K562 (cell line): Measurements from ENCODE around the gene NTSR1. TPM values are rescaled to one million over a fixed set of nuclear protein-coding genes. Genes with fewer than 3 reads are reported as not detected.

Experiments
- ARID1B ChIP-seq: fragments of 450-650 bp; IDR thresholded peaks from 2 replicates; pipeline ENCODE4 v1.6.1; 2016; ENCODE audit warnings: antibody characterized with exemption, mild to moderate bottlenecking, inconsistent platforms
- BRF1 ChIP-seq: IDR thresholded peaks from 3 replicates; pipeline ENCODE4 v1.6.1; 2011; ENCODE audit warnings: borderline replicate concordance, mild to moderate bottlenecking; ENCODE audit not compliant: insufficient read length; ENCODE audit errors: extremely low read depth
- BRF2 ChIP-seq: IDR thresholded peaks from 3 replicates; pipeline ENCODE4 v1.6.1; 2011; ENCODE audit warnings: borderline replicate concordance, mild to moderate bottlenecking; ENCODE audit not compliant: insufficient read length, insufficient read depth
- C11orf30 ChIP-seq: fragments of 450-650 bp; IDR thresholded peaks from 2 replicates; pipeline ENCODE4 v1.6.1; 2016; ENCODE audit warnings: low read depth, mild to moderate bottlenecking
- CBX2 ChIP-seq: fragments of 200-600 bp; sonication (generic); IDR thresholded peaks from one replicate; pipeline ENCODE4 v1.6.1; 2012; ENCODE audit warnings: mild to moderate bottlenecking, low read length, inconsistent platforms; ENCODE audit not compliant: insufficient read depth, poor library complexity, severe bottlenecking
- CC2D1A ChIP-seq: fragments of 450-650 bp; IDR thresholded peaks from 2 replicates; pipeline ENCODE4 v1.6.1; 2017; ENCODE audit warnings: mild to moderate bottlenecking
- DMBX1 ChIP-seq: fragments of 250-450 bp; sonication (Bioruptor Pico); IDR thresholded peaks from 2 replicates; pipeline ENCODE4 v1.8.0; 2022; ENCODE audit warnings: inconsistent platforms, mild to moderate bottlenecking, moderate library complexity, borderline replicate concordance
- FOXP1 ChIP-seq: sonication (generic); formaldehyde crosslinking; IDR thresholded peaks from 2 replicates; pipeline ENCODE4 v1.8.0; 2022; ENCODE audit warnings: mild to moderate bottlenecking, missing genetic modification reagents
- HINFP ChIP-seq: fragments of 450-650 bp; conservative IDR thresholded peaks from 2 replicates; pipeline ENCODE4 v1.6.1; 2016; ENCODE audit warnings: missing genetic modification characterization, low read depth, mild to moderate bottlenecking, control low read depth, missing compliant biosample characterization
- KDM1A ChIP-seq, 2 experiments: fragments of 450-650 bp; IDR thresholded peaks; 2 replicates each; pipeline ENCODE4 v1.6.1; 2016; ENCODE audit warnings: mild to moderate bottlenecking in 2 of 2
- KDM2B ChIP-seq: fragments of 250-450 bp; sonication (Bioruptor Pico); IDR thresholded peaks from 2 replicates; pipeline ENCODE4 v1.8.0; 2021; ENCODE audit warnings: mild to moderate bottlenecking, moderate library complexity
- KLF1 ChIP-seq: fragments of 450-650 bp; IDR thresholded peaks from 2 replicates; pipeline ENCODE4 v1.6.1; 2016; ENCODE audit warnings: missing genetic modification characterization, missing compliant biosample characterization
- MAFK ChIP-seq: IDR thresholded peaks from 2 replicates; pipeline ENCODE4 v1.6.1; 2011; ENCODE audit warnings: low read length, improper control_type of control experiment
- RBM14 ChIP-seq: fragments of 200-400 bp; formaldehyde crosslinking; IDR thresholded peaks from 2 replicates; pipeline ENCODE4 v1.6.1; 2018; ENCODE audit warnings: low read depth, mild to moderate bottlenecking, low read length, moderate library complexity, borderline replicate concordance; ENCODE audit not compliant: insufficient read depth
- RBM34 ChIP-seq: fragments of 200-400 bp; formaldehyde crosslinking; IDR thresholded peaks from 2 replicates; pipeline ENCODE4 v1.6.1; 2018; ENCODE audit warnings: low read length, borderline replicate concordance; ENCODE audit not compliant: insufficient read depth
- SETDB1 ChIP-seq: IDR thresholded peaks from one replicate; pipeline ENCODE4 v1.6.1; 2012; ENCODE audit warnings: low read length, control low read depth, inconsistent platforms
- SMARCA5 ChIP-seq: fragments of 450-650 bp; IDR thresholded peaks from 2 replicates; pipeline ENCODE4 v1.6.1; 2016
- SNIP1 ChIP-seq: fragments of 450-650 bp; IDR thresholded peaks from 2 replicates; pipeline ENCODE4 v1.7.1; 2017; ENCODE audit warnings: low read depth, mild to moderate bottlenecking
- TBL1XR1 ChIP-seq, 2 experiments: IDR thresholded peaks; 2 replicates each; pipeline ENCODE4 v1.6.1; 2012; ENCODE audit warnings: improper control_type of control experiment in 2 of 2, low read length in 2 of 2, mild to moderate bottlenecking in 1 of 2
- TOE1 ChIP-seq, 2 experiments: fragments of 450-650 bp in 1 of 2; sonication (generic) in 1 of 2; formaldehyde crosslinking in 1 of 2; IDR thresholded peaks; 2 replicates each; pipeline versions ENCODE4 v1.7.1 to v1.8.0; 2016 to 2022; ENCODE audit warnings: borderline replicate concordance in 2 of 2, mild to moderate bottlenecking in 2 of 2, antibody characterized with exemption in 1 of 2, inconsistent platforms in 1 of 2, low read depth in 1 of 2, missing genetic modification reagents in 1 of 2, moderate library complexity in 1 of 2
- TSC22D4 ChIP-seq: fragments of 450-650 bp; IDR thresholded peaks from 2 replicates; pipeline ENCODE4 v1.6.1; 2016; ENCODE audit warnings: missing genetic modification characterization, missing biosample characterization, control low read depth
- ZBTB1 ChIP-seq: sonication (generic); formaldehyde crosslinking; IDR thresholded peaks from 2 replicates; pipeline ENCODE4 v1.8.1; 2023; ENCODE audit warnings: missing genetic modification reagents, low read depth, mild to moderate bottlenecking, borderline replicate concordance
- ZKSCAN1 ChIP-seq: fragments of 150-350 bp; IDR thresholded peaks from 2 replicates; pipeline ENCODE4 v1.6.1; 2016; ENCODE audit warnings: low read depth, low read length
- ZNF280B ChIP-seq: fragments of 250-450 bp; sonication (Bioruptor Pico); IDR thresholded peaks from 2 replicates; pipeline ENCODE4 v1.5.1; 2021; ENCODE audit warnings: mild to moderate bottlenecking
- ZNF561 ChIP-seq: fragments of 450-650 bp; formaldehyde crosslinking; conservative IDR thresholded peaks from 2 replicates; pipeline ENCODE4 v1.4.0; 2020; ENCODE audit warnings: mild to moderate bottlenecking, moderate library complexity
- ZNF766 ChIP-seq: fragments of 200-800 bp; sonication (Bioruptor generic); conservative IDR thresholded peaks from 2 replicates; pipeline ENCODE4 v1.6.1; 2016; ENCODE audit warnings: missing genetic modification characterization, missing compliant biosample characterization
- polyA plus RNA-seq, 8 experiments: library from polyadenylated mRNA; depleted of rRNA in 4 of 8; stranded (reverse) in 5 of 8; unstranded in 3 of 8; fragments of >200 nt; fragmentation: Nextera tagmentation in 2 of 8; fragmentation: Illumina TruSeq in 1 of 8; extraction: Ambion mirVana in 2 of 8; extraction: Trizol in 1 of 8; gene quantifications; 2 replicates each; pipeline versions ENCODE4 v1.2.1 to v1.2.3, GENCODE V29; 2011 to 2014; ENCODE audit warnings: inconsistent platforms in 1 of 8, missing spikeins in 1 of 8
- total RNA-seq, 7 experiments: library from RNA; depleted of rRNA in 6 of 7; stranded (reverse); fragments of >200 nt in 6 of 7; fragmentation: Illumina TruSeq in 2 of 7; extraction: Trizol in 2 of 7; gene quantifications; 2 replicates each; pipeline versions ENCODE4 v1.2.1 to v1.2.3, GENCODE V29; 2011 to 2021; ENCODE audit warnings: low replicate concordance in 1 of 7

The NTSR1 gene
- total and polyA plus RNA-seq, 9 of the 15 experiments (the other 6 are each of a cell fraction or from before 2014, with no cell fraction given) = 0.04 to 0.40 (median 0.13) TPM; not detected in 3

GRCh38 chr20:62794007-62794724 lies 85.5 kb downstream of the NTSR1 start (continued):
- TF ChIP-seq C11orf30 = no peak
- 0 out of 2 replicates have a peak, but pooled peaks have one; percentile 56 for TF ChIP-seq DMBX1 (CRISPR knock-in tag)
- no peak for TF ChIP-seq ZKSCAN1
- TF ChIP-seq TSC22D4 (tag) = no peak
- TF ChIP-seq BRF2 = no peak
- no peak for TF ChIP-seq FOXP1 (CRISPR knock-in tag)
- no peak for TF ChIP-seq KLF1 (tag)
- TF ChIP-seq RBM14 = no peak
- TF ChIP-seq ZNF766 (CRISPR knock-in tag) = no peak
- no peak for TF ChIP-seq ZNF280B (CRISPR knock-in tag)
- no peak for TF ChIP-seq CBX2
- peak; percentile 90 for TF ChIP-seq KDM2B (CRISPR knock-in tag)
- no peak for TF ChIP-seq CC2D1A
- TF ChIP-seq BRF1 = no peak
- no peak for TF ChIP-seq HINFP (tag)
- no peak for TF ChIP-seq ZNF561
- no peak for TF ChIP-seq RBM34
- no peak for TF ChIP-seq KDM1A (IDR thresholded peaks at IDR 0.05)
- no peak for TF ChIP-seq ZBTB1 (CRISPR knock-in tag)
- no peak for TF ChIP-seq SMARCA5
- TF ChIP-seq MAFK = no peak
- no peak for TF ChIP-seq TOE1 (IDR thresholded peaks at IDR 0.05; ENCODE audit: borderline replicate concordance)
- no peak for TF ChIP-seq TOE1 (CRISPR knock-in tag; IDR thresholded peaks at IDR 0.05; ENCODE audit: borderline replicate concordance, low read depth)
- TF ChIP-seq SETDB1 = no peak
- no peak for TF ChIP-seq TBL1XR1 (IDR thresholded peaks at IDR 0.05; ENCODE audit: low read length in 2 of 2)
- no peak for TF ChIP-seq SNIP1
- no peak for TF ChIP-seq ARID1B
